Activated T-helper 1 cell treated with Interleukin-2 at 50 U/mL for 16 hours (primary cell): ENCODE results near the gene C1orf21.
"Not testable (repeated sequence)": the region's sequence is repeated elsewhere in the genome, so short reads cannot be mapped to it uniquely, and the experiment has no call there.

ENCODE experiments used
- DNase-seq: peaks from one replicate; pipeline ENCODE4 v3.0.0-alpha.2; 2020; ENCODE audit warnings: low read depth

The C1orf21 gene

GRCh38 chr1:184386312-184387068 is at the start of gene C1orf21:
TSS of gene C1orf21 (plus strand) at chr1:184387029. CDS start at chr1:184477510, 90,481 bp downstream.
- peak; percentile 37 for DNase-seq

DNA sequence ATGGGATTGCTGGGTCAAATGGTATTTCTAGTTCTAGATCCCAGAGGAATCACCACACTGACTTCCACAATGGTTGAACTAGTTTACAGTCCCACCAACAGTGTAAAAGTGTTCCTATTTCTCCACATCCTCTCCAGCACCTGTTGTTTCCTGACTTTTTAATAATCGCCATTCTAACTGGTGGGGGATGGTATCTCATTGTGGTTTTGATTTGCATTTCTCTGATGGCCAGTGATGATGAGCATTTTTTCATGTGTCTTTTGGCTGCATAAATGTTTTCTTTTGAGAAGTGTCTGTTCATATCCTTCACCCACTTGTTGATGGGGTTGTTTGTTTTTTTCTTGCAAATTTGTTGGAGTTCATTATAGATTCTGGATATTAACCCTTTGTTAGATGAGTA is 49.0 kb upstream of the C1orf21 start:
- DNase-seq = not testable (repeated sequence)

- DNase-seq = no peak
Observed at GRCh38 chr1:184340984-184341383, 45.8 kb upstream of the C1orf21 start.

DNA sequence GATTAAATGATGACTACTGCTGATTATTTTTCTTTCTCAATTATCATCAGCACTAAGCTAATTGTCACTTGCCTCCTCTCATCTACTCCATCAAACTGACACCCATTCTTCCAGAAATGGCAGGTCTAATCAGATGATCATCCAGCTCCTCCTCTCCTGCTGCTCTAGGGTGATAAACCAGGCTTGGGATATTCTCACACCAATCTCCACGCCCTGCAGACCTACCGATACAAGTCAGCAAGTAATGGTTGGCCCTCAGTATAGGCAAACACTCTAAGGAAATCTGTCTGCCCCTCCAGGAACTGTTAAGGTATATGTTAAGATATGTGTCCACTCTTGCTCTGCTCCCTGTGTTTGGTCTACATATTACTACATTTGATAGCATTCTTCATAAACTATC is 36.3 kb upstream of the C1orf21 start:
- no peak for DNase-seq

DNA sequence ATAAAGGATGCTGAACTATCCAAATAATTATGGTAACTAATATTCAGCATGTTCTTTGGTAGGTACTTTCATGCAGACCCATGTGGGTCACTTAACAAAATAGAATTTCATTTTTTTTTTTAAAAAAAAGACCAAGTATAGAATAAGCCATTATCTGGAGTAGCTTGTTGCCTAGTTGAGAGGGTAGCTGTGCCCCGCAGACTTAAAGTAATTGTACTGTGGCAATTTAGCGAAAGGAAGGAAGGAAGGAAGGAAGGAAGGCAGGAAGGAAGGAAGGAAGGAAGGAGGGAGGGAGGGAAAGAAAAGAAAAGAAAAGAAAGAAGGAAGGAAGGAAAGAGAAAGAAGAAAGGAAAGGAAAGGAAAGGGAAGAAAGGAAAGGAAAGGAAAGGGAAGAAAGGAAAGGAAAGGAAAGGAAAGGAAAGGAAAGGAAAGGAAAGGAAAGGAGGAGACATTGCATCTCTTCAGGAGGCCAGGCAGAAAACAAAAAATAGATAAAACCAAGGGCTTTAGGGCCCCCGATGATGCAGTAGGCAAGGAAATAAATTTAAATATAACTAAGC is 35.3 kb upstream of the C1orf21 start:
- DNase-seq = no peak

DNA sequence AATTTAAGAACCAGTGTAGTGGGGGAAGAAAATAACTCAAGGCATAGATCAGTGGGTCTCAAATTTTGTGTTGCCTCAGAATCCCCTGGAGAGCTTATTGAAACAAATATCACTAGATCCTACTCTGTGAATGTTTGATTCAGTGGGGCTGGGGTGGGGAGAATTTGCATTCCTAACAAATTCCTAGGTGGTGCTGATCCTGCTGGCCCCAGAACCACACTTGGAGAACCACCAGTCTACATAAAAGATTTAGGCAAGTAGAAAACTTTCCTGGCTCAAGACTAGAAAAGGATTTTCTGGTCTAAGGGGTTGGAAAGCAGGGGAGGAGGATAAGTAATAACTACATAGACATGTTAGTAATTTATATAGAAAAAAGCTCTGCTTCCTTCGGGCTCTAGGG is 34.1 kb upstream of the C1orf21 start:
- no peak for DNase-seq

DNA sequence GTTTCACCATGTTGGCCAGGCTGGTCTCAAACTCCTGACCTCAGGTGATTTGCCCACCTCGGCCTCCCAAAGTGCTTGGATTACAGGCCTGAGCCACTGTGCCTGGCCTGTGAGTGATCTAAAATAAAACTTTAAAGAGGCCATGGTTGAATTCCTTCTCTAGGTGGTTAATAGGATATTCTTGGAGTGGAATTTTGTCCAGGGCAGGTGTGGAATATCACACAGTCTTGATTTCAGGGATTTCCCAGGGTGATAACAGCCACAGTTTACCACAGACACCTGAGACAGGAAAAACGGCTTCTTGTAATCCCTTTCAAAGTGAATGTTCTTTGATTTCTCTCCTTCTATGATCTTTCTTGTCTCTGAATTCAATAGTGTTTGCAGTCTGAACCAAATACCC is 32.1 kb upstream of the C1orf21 start:
- DNase-seq = no peak

DNA sequence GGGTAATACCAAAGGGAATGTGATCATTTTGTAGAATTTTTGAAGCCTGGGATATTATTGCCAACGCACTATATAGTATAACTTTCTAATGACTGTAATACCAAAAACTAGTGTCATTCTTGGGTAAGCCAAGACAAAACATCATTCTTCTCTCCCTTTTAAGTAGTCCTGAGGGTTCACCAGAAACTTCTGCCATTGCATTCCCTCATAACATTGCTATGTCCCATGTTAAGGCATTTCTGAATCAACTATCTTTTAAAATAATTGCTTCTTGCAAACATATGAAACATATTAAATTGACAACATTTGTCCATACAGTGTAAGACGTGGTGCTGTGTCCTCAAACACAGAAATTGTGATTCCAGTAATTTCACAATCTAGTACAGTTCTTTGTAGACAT is 29.9 kb upstream of the C1orf21 start:
- DNase-seq = no peak

DNA sequence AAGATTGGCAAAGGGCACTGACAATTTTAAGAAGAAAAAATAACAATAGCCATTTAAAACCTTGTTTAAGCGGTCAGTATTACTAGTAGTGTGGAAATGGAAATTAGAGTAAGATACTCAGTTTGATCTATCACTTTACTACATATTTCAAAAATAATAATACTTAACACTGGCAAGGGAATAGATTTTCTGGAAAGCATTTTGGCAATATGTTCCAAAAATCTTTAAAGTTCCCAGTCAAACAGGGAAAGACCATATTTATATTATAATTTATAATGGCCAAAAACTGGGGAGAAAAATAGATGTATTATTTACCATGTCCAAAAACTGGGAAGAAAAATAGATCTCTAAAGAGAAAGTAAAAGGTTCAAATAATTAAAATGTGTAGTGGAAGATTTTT is 28.6 kb upstream of the C1orf21 start:
- DNase-seq = no peak

DNA sequence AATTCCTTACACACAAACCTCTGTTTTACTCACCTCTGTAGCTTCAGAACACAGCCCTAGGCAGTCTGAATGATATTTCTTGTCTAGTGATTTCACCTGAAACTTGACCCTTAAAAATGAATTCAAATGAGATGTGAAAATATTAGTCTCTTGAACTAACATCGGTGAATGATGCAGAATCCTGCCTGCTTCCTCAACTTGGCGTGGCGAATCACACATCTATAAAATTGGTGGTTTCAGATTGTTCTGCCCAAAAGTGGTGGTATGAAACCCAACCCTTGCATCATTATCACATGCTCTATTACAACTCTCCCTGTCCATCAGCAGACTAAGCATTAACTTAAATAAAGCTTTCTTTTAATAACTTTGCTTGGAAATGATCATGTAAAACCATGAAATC is 26.9 kb upstream of the C1orf21 start:
- no peak for DNase-seq

- DNase-seq = no peak
Observed at GRCh38 chr1:184362876-184363275, 24.0 kb upstream of the C1orf21 start.

GRCh38 chr1:184365699-184366098 is 21.1 kb upstream of the C1orf21 start:
- DNase-seq = no peak

DNA sequence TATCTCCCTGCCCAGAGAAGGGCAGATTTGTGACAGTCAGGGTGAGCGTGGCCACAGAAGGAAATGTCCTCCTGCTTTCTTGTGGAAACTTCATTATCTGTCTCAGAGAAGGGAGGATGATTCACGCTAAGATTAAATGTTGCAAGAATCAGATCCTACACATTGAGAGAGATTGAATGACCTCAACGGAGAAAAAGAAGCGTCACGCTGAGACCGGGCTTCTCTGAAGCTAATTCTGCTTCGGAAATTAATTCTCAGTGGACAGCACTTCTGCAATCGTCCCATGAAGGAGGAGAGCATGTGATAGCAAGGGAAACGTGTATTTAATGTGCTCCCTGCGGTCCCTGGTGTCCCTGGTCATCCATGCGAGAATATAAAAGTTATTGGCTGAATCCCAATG is 19.8 kb upstream of the C1orf21 start:
- no peak for DNase-seq

DNA sequence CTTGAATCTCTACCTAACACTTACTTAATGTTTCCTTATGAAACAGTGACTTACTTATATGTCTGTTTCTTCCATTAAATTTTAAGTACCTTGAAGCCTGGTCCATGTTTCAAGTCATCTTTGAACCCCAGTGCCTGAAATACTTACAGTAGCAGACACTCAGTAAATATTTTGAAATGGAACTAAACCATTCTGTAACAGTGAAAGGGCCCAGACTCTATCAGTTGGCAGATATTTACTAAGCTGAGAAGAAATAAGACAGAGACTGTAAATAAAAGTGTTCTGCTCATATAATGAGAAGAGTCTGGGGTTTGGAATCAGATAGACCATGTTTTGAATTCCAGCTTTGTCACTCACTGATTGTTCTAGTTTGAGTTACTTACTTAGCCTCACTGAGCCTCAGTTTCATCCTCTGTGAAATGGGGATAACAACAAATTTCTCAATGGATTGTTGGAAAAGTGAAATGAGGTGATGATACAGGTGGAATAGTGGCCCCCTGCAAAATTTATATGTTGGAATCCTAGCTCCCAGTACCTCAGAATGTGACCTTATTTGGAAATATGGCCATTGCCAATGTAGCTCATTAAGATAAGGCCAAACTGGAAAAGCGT is 19.3 kb upstream of the C1orf21 start:
- no peak for DNase-seq

GRCh38 chr1:184368354-184368753 is 18.5 kb upstream of the C1orf21 start:
- DNase-seq = no peak

DNA sequence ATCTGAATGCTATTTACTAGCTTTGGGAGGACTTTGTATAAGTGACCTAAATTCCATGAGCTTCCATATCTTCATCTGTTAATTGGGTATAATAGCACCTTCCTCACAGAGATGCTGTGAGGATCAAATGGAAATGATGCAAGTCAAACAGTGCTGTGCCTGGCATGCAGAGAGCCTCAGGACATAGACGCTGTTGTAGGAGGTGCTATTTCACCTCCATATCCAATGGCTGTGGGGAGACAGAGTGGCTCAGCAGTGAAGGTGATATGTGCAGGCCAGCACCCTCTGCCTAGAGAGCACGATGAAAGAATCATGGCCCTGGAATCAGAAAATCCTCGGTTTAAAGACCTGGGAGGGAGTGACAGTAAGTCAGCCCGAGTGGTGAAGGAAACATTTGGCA is 16.0 kb upstream of the C1orf21 start:
- DNase-seq = no peak

GRCh38 chr1:184373155-184373554 is 13.7 kb upstream of the C1orf21 start:
- no peak for DNase-seq

DNA sequence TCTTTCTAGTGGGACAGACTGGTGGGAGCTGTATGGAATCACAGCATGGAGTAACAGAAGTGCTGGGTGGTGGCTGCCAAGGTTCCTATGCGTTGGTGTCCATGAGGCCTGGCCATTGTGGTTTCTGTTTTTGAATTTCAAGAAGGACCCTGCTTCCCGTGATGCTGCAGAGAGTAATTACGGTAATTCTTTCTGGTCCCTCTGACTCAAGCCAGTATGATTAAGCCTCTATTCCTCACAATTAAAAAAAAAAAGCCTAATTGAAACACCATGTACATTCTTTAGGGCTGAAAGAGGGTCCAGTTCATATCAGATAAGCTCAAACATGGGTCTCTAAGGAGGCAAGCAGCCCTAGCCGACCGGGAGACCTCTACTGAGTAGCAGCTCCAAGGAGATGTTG is 10.5 kb upstream of the C1orf21 start:
- DNase-seq = no peak

- DNase-seq = no peak
Observed at GRCh38 chr1:184379111-184379752, 7.6 kb upstream of the C1orf21 start.

GRCh38 chr1:184380468-184380867 is 6.4 kb upstream of the C1orf21 start:
- no peak for DNase-seq

GRCh38 chr1:184383772-184384323 is 3.0 kb upstream of the C1orf21 start:
- DNase-seq = no peak

DNA sequence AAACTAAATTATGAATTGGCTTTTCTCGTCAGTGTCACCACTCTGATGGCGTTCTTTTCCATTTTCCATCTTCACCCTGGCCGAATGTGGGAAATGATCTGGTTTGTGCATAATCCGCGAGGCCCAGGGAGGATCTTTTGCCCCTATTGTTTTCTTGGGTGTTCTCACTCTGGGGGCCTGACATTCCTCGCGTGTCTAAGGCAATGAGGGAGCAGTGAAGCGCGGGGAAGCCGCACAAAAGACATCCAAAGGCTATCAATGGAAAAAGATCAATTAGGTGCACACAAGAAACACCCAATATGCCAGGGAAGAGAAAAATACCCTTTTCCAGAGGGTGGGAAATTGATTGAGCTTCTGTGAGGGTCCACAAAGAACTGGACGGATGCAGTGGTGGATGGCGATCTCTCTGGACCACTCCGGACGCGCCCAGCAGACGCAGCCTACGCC is 941 bp upstream of the C1orf21 start:
- DNase-seq = no peak

DNA sequence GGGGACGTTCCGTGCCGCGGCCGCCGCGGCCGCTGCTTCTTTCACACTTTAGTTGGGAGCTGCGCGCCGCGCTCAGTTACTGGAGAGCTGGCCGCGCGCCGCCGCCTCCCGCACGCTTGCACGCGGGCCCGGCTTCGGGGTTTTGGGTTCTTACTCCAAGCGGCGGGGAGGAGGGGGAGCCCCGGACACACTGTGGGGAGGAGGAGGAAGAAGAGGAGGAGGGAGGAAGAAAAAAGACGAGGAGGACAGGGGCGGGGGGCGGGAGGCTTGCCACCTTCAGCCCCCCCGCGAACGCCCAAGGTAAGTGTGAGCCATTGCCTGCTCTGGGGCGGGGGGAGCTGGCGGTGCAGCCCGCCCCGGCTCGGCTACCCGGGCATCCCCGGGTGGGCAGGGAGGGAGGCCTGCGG is 243 bp downstream of the C1orf21 start:
- no peak for DNase-seq
